ENCODE results near the gene MYNN.

GRCh38 chr3:169772897-169773816, at the start of gene MYNN:
- TF ChIP-seq CTCF (conservative IDR thresholded peaks at IDR 0.05; ENCODE audit: low read depth, low read length) (no peak), EZH2phosphoT487 (IDR thresholded peaks at IDR 0.05; ENCODE audit: borderline replicate concordance, low read length) (no peak), EZH2 (IDR thresholded peaks at IDR 0.05; ENCODE audit: low read length, unreplicated experiment) (no peak)
